ENCODE data around the gene TAMM41.
A peak's percentile ranks its signal among the peaks of the same experiment; 100 is the strongest.
"Not testable (repeated sequence)": the region's sequence is repeated elsewhere in the genome, so short reads cannot be mapped to it uniquely, and the experiment has no call there.

Gene TAMM41

DNA sequence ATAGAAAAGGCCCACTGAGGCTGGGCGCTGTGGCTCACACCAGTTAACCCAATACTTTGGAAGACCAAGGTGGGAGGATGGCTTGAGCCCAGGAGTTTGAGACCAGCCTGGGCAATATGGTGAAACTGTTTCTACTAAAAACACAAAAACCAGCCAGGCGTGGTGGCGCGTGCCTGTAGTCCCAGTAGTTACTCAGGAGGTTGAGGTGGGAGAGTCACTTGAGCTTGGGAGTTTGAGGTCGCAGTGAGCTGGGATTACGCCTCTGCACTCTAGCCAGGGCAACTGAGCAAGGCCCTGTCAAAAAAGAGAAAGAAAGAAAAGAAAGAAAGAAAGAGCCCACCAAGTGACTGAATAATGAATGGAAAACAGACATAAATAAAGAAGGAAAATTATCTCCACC is 32.0 kb downstream of the TAMM41 start:
- DNase-seq: no peak

DNA sequence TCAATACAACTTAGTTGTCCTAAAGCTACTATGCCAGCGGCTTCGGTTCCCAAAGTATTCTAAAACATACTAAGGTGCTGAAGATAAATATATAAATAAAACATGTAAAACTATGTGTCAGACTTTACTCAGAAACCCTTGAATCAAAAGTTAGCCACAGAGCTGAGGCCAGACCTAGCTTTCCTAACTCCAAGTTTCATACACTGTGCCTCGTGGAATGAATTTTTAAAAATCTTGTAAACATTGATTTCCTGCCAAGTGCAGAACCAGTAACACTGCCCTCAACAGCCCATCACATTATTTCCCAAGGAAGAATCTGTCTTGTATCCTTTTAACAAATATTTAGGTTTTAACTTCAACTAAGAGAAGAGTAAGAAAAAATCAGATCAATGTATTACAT is 36.4 kb downstream of the TAMM41 start:
- DNase-seq: no peak

DNA sequence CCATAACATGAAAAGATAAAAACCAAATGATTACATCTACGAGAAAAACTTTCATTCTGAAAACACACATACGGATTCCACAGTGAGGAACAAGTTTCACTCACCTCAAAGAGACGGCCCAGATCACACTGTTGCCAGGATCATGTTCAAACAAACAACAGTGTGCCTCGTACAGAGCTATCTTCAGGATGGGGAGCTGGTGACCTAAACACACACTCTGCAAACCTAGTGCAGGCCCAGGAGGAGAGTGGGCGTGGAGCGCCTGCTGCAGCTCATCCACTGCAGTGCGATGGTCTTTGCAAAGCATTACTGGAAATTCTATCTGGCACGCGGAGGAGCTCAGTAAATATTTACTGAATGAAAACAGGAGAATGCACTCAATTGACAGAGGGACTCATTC is 38.5 kb downstream of the TAMM41 start:
- peak; percentile 8 for DNase-seq

DNA sequence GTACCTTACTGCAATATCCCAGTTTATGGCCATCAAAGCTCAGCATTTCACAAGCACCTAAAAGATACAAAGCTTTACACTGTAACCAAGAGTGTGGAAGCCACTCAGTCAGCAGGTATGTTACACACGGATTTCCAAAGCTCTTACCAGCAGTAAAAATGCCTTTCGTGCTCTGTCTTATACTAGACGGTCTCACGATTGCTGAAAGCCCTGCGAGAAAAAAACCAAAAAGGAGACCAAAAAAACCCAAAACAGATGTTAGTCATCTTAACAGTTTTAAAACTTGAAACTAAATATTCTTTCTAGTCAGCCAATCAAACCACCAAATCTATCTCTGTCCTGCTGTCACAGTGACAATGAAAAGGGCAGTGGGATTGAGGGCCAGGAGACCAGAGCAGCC is 39.0 kb downstream of the TAMM41 start:
- no peak for DNase-seq

DNA sequence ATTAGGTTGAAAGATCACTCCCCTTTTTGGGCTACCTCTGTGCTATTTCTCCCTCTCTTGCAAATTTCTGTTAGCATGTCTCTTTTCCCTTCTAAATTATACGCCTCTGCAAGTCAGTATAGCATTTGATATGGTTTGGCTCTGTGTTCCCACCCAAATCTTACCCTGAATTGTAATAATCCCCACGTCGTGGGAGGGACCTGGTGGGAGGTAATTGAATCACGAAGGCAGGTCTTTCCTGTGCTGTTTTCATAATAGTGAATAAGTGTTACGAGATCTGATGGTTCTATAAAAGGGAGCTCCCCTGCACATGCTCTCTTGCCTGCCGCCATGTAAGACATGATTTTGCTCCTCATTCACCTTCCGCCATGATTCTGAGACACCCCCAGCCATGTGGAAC is 41.0 kb downstream of the TAMM41 start:
- DNase-seq: no peak

DNA sequence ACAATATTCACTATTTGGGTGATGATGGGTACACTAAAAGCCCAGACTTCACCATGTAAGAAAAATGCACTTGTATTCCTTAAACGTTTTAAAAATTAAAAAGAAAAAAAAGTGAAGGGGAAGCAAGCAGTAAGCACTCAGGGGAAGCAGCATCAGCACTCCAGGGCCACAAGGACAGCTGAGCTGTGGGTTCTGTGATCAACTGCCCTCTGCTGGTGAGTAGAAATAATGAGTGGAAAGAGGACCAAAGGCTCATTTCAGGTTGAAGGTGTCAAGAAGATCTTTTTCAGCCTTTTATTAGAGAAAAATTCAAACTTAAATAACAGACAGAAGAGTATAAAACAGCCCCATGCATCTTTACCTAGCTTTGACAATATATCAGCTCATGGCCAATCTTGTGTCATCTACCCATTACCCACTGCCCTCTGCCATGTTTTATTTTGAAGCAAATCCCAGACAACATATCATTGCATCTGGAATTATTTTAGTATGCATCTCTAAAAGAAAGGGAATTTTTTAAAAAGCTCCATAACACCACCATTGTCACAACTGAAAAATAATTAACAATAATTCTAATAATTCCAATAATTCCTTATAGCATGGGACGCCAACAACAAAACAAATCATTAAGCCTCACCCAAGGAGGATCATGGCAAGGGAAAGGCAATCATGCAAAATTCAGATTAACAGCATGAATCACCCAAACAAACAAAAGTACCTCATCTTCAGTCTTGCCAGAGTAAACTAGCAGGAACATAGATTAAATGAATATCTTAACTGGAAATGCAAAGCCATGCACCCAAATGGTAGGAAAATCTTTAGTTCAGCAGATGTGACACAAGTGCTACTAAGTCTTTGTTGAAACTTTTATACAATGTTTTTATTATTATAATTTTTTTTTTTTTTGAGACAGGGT is 42.5 kb downstream of the TAMM41 start:
- peak; percentile 66 for DNase-seq

DNA sequence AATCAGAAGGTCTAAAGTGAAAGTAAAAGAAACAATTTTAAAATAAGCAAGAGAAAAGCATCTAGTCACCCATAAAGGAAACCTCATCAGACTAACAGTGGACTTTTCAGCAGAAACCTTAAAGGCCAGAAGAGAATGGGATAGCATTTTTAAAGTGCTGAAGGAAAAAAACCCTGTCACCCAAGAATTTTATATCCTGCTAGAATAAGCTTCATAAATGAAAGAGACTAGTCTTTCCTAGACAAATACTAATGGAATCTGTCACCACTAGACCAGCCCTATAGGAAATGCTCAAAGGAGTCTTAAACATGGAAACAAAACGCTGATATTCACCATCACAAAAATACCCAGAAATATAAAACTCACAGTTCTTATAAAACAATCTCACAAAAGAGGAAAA is 46.9 kb downstream of the TAMM41 start:
- DNase-seq: no peak

DNA sequence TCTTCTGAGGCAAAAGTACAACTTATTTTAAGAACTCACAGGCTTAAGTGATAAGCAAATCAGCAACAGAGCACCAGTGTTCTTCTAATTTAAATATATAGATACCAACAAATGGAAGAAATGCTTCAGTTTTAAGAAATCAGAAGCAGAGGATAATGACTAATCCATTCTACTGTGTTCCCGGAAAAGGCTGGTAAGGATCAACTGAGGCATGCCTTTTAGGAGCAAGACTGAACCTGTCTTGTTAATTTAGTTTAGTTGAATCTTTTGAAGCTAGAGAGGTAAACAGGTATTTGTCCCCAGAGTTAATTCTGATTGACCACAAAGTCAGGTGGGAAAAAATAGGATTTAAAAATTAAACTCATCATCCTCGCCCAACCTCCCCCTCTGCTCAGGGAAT is 51.8 kb downstream of the TAMM41 start:
- no peak for DNase-seq

DNA sequence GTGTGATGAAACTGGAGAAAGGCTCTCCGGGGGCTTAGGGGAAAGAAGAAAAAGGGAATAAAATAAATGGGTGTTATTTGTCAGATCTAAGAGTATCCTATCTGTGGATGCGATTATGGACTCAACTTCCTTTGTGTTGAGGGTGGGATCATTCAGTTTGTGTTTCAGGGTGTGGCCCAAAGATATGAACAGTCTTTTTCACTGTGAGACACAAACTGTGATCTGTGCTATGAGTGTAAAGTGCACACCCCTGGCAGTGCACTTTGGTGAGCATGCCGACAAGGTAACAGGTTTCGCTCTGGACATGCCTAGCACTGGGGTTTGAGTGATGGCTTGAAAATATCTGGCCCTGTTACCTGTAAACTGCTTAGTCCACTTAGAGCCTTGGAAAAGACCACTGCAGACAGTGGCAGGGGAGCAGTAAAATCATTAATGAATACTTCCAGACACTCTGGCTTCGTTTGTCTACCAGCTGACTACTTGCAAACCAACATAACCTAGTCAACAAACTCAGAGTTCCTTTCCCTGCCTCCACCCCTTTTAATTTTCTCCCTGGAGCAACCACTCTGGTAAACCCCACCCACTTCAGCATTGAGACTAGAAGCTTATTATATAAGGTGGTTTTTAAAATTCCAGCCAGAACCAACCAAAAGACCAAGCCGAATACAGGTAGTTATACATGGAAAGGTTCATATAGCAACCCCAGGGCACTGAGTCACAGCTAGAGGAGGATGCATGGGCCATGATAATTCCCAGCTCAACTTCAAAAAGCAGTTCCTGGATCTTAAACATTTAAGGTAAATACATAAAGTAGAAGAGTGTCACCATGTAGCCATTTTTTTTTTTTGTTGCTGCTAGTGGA is 55.1 kb downstream of the TAMM41 start:
- no peak for DNase-seq

DNA sequence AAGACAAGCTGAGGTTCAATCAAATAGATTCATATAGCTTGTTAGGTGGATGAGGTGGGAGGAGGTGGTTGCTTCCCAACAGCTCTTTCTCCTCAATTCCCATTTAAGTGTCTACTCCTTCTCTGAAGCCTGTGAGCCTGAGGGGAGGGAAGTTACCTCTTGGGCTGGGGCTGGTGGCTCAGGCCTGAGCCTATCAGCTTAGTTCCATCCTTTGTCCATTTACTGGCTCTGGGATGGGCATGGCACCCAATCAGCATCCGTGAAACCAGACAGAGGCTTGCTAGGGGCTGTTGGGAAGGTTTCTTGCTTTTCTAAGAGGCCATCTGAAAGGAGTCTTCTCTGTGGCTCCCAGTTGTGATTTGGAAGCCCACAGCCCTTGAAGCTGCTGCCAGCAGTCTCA is 57.3 kb downstream of the TAMM41 start:
- no peak for DNase-seq

DNA sequence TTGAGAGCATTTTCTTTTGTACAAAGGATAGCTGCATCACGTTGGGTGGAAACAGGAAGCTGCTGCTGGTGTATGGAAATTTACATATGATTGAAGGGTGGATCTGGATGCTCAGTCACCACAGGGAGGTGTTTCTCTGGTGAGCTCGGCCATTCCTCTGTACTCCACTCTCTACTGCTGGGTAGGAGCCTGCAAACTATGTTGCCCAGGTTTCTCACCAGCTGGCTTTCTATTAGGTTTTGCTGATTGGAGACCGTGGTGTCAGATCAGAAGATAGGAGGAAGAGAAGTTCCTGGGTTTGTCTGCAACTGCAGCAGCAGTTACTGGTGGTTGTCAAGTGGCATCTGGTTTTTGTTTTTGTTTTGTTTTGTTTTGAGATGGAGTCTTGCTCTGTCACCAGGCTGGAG is 61.7 kb downstream of the TAMM41 start:
- peak; percentile 35 for DNase-seq

DNA sequence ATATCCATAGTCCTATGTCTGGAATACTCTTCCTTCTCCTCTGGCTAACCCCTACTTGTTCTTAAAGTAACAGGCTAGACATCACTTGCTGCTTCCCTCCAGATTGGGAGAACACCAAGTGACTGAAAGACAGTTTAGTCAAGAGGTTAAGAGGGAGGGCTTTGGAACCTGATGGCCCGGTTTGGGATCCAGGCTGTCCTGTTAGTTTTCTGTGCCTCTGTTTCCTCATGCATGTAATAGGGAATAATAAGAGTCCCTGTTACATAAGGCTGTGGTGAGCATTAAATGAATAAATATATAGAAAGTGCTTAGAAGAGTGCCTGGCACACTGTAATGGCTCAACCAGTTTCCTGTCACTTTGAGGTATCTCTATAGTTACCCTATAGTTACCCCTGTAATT is 66.3 kb downstream of the TAMM41 start:
- DNase-seq: no peak

DNA sequence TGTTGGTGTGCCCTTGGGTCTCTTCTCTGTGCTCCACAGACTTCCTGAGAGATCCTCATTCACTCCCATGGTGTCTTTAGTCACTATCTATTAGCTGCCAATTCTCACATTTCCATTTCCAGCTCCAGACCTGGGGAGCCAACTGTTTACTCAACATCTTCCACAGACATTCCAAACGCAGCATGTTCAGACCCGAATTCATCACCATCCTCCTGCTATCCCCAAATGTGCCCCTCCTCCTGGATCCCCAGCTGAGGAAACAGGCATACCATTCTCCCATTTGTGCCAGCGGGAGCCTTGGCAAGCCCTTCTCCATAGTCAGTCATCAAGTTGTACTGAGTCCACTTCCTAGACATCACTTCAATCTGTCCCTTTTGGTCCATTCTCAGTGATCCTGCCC is 67.1 kb downstream of the TAMM41 start:
- no peak for DNase-seq

DNA sequence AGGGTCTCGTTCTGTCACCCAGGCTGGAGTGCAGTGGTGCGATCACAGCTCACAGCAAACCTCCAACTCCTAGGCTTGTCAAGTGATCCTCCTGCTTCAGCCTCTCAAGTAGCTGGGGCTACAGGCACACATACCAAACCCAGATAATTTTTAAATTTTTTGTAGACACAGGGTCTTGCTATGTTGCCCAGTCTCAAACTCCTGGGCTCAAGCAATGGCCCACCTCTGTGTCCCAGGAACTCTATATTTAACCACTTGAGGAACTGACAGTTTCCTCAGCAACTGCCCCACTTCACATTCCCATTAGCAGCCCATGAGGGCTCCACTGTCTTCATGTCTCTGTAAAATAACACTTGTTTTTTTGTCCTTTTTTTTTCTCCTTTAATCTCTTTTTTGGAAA is 68.4 kb downstream of the TAMM41 start:
- no peak for DNase-seq

DNA sequence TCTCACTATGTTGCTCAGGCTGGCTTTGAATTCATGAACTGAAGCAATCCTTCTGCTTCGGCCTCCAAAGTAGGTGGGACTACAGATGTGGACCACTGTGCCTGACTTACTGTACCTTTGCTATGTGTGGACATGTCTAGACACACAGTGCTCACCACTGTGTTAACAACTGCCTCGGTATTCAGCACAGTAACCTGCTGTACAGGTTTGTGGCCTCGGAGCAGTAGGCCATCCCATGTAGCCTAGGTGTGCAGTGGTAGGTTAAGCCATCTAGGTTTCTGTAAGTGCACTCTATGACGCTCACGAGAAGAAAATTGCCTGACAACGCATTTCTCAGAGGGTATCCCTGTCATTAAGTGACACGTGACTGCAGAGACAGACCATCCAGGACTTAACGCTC is 70.3 kb downstream of the TAMM41 start:
- DNase-seq: no peak

DNA sequence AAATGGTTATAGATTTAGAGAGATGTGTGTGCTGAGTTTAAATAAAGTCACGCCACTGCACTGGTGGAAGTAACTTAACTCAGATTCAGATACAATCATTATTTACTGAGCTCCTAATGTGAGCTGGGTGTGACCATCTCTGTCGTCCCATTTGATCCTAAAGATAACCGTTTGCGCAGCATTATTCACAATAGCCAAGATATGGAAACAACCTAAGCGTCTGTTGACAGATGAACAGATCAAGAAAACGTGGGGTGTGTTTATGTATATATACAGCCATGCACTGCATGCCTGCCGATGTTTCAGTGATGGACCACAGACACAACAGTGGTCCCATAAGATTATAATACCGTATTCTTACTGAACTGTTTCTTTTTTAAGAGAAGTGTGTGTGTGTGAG is 71.2 kb downstream of the TAMM41 start:
- DNase-seq: no peak

DNA sequence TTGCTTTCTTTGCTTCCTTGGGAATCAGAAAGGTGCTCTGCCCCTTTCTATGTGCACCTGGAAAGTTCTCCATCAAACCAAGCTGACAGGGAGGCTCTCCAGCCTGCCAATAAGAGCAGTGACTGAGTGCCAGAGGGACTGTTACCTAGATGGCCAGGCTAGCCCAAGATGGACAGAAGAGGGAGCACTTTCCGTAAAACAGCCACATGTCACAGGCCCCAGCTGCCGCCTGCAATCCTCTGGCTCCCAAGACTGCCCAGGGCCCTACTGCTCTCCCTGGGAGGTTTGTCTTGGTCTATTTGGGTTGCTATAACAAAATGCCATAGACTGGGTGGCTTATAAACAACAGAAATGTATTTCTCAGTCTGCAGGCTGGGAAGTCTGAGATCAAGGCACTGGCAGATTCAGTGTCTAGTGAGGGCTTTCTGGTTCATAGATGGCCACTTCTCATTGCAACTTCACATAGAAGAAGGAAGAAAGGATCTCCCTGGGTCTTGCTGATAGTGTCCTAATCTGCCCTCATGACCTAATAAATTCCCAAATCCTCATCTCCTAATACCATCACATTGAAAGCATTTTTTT is 72.3 kb downstream of the TAMM41 start:
- no peak for DNase-seq

DNA sequence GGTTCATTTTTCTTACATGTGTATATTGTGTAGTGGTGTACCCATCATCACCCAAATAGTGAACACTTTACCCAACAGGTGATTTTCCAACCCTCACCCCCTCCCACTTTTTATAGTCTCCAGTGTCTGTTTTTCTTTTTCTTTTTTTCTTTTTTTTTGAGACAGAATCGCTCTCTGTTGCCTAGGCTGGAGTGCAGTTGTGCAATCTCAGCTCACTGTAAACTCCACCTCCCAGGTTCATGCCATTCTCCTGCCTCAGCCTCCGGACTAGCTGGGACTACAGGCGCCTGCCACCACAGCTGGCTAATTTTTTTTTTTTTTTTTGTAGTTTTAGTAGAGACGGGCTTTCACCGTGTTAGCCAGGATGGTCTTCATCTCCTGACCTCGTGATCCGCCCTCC is 74.8 kb downstream of the TAMM41 start:
- DNase-seq: not testable (repeated sequence)

DNA sequence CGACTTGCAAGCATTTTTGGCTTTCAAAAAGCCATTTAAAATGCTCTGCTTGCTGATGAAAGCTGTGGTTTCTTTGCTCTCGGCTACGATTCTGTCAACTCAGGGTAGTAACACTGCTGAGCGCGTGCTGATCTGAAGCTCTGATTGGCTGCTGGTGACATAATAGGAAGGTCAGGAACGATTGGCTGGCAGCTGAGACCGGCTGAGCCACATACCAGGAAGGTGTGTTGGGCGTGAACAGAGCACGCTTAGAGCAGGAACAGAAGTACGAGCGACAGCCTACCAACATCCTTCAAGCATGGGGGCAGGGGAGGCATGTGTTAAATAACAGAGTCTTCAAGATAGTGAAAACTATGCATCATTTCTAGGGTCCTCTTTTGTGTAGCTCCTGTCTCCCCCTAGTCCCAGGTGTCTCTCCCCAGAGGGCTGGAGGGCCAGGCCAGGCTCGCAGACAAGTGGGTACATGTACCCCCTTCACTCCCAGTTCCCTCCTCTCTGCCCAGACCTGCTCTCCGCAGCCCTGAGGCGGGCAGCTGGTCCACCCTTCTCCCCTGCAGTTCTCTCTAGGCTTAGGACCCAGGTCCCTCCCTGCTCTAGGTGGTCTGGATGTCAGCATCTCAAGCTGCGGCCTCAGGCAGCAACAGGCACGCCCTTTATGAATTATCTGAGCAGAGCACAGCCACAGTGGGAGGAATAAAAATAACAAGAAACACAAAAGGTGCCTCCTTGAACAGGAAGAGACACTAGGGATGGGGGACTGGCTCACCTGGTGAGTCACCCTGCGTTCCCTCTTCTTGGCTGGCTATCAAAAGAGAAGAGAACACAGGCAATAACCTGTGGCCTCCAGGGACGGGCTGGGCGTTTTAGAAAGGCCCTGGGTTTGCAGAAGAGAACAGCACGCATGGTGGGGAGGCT is 76.0 kb downstream of the TAMM41 start:
- peak; percentile 90 for DNase-seq

DNA sequence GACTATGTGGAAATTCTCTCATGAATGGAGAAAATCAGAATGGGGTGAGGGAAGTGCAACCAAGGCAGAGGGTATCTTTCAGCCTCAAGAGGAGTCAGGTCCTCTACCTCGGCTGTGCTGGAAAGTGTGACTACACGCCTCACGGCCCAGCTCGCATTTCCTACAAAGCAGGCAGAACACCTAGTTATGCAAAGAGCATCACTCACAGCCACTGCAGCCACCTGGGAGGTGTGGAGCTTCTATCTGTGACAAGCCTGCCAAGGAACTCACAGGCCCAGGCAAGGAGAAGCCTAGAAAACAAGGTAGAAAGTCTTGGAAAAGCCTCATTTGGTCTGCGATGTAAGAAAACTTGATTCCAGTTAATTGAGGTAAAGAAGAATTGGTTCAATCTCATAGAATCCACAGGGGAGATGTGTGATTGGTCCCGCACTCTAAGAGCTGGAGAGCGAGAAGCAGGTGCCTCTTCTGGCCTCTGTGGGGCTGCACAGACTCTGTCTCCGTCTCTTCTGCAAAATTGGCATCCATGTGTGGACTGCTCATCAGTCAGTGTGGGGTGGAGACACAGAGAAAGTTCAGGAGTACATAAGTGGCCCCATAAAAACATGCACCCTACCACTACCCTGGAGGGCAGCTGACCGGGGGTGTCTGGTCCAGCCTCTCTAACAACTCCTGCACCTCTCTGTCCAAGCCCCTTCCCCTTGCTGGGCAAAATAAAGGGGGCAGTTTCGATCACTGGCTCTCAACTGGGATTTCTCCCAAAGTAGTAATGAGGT is 76.8 kb downstream of the TAMM41 start:
- no peak for DNase-seq

DNA sequence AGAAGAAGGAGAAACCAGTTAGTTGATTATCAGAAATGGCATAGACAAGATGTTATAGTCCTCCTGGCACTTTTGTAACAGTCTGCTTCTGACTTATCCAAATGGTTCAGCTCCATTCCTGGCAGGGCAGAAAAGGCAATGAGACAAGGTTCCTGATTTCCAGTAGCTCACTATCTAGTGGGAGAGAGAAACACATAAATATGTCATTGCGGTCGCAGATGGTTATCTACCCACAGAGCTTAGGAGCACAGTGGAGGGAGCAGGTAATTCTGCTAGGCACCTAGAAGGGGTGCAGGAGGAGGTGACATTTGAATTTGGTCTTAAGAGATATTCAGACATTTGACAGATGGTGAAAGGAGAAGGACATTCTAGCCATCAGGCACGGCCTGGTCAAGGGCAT is 78.1 kb downstream of the TAMM41 start:
- no peak for DNase-seq

DNA sequence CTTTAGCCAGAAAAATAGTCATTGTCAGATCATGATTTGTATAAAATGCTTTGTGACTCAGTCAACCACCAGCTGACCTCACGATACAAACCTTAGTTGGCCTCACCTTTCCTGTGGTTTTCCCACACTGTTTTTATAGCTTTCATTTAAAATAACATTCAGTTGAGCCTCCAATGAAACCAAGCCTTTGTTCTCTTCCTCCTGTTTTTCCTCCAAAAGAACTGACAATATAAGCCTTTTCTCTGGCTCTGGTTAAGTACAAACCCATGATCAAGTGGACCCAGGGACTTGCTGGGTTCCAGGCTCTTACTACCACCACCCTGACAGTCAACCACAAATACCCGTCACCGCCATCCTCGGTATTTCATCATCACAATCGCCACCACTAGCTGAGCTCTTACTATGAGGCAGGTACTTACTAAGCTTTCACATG is 81.7 kb downstream of the TAMM41 start:
- DNase-seq: peak; percentile 80
